ENCODE measurements around the gene SOHLH1. TPM values are rescaled to one million over a fixed set of nuclear protein-coding genes. Genes with fewer than 3 reads are reported as not detected.

The SOHLH1 gene
- total and polyA plus RNA-seq, 7 donors = not detected

DNA sequence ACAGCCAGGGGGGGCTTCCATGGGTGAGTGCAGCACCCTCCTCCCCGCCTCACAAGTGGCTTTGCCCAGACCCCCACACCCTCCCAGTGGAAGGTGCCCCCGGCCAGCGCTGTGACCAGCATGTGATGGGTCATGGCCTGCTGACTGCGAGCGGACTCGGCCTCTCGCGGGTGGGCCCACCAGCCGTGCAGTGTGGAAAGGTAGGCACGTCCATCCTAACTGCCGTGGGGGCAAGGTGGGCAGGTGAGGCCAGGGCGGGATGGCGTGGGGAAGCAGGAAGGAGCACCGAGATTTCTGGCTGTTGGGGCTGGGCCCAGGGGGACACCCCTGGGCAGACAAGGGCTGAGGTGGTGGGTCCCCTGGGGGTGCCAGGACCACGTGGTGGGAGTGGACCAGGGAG is 12.1 kb downstream of the SOHLH1 start:
- Histone ChIP-seq H3K27me3 (peaks cover 0 to 52% (median 3%) of the 10 kb centered on the region in 3 donors), H3K27ac (no peak overlapping the region), H3K9me3 (no peaks in the 10 kb centered on the region), H3K36me3 (no peaks in the 10 kb centered on the region), H3K4me1 (no peaks in the 10 kb centered on the region), H3K4me3 (no peak overlapping the region)
- DNase-seq = no peak
- intact Hi-C loops (cut with DNase I) = no loop called here
- no peak for TF ChIP-seq POLR2AphosphoS5 (IDR thresholded peaks at IDR 0.05)
- TF ChIP-seq CTCF (IDR thresholded peaks at IDR 0.05) = no peak
- TF ChIP-seq POLR2A (IDR thresholded peaks at IDR 0.05) = no peak
- no peak for TF ChIP-seq EP300 (IDR thresholded peaks at IDR 0.05)
- 81 to 90% methylated on average over 15 of the region's 15 CpGs for WGBS, 2 donors

- H3K4me1 ChIP-seq = no peaks in the 10 kb centered on the region
Measured at GRCh38 chr9:135684691-135685090, 14.6 kb downstream of the SOHLH1 start.

DNA sequence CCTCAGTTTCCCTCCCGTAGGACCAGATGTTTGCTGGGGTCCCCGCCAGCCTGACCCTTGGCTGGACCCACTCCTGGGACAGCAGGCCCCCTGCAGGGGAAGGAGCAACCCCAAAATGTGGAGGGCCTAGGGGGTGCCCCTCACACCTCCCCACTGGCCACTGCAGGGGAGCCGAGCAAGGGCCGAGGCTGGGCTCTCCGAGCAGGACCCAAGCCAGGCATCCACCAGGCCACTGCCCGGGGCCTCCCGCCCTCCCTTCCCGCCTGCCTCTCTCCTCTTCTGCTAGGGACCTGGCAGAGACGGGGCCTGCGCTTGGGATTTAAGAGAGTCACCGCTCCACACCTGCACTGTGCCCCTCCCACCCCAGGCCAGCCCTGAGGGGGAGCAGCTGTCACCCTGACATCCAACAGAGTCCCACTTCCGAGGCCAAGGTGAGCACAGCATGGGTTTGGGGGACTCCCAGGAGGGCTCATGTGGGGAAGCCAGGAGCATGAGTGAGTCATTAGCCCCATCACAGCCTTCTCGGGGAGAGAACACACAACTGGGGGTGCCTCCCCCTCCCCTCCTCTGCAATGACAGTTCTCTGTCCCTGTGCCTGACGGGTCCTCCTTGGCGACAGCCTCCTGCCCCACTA is 15.8 kb downstream of the SOHLH1 start:
- H3K4me3 ChIP-seq = no peak overlapping the region
- H3K27me3 ChIP-seq = peaks cover 0 to 44% (median 0%) of the 10 kb centered on the region in 3 donors
- no peak overlapping the region for H3K27ac ChIP-seq
- no peaks in the 10 kb centered on the region for H3K4me1 ChIP-seq
- WGBS, 2 donors = 75 to 76% methylated on average over 15 of the region's 15 CpGs
- H3K36me3 ChIP-seq = no peaks in the 10 kb centered on the region
- no peaks in the 10 kb centered on the region for H3K9me3 ChIP-seq
- DNase-seq = no peak
- no peak for TF ChIP-seq POLR2A (IDR thresholded peaks at IDR 0.05)
- no peak for TF ChIP-seq POLR2AphosphoS5 (IDR thresholded peaks at IDR 0.05)
- no peak for TF ChIP-seq CTCF (IDR thresholded peaks at IDR 0.05)
- no peak for TF ChIP-seq EP300 (IDR thresholded peaks at IDR 0.05)
- intact Hi-C loops (cut with DNase I) = no loop called here

More at GRCh38 chr9:135684691-135685090, 14.6 kb downstream of the SOHLH1 start:
- no peak overlapping the region for H3K27ac ChIP-seq
- peaks cover 0 to 44% (median 0%) of the 10 kb centered on the region in 3 donors for H3K27me3 ChIP-seq
- no peaks in the 10 kb centered on the region for H3K9me3 ChIP-seq
- WGBS, 2 donors = 68 to 76% methylated on average over 17 of the region's 17 CpGs
- intact Hi-C loops (cut with DNase I) = no loop called here
- no peak for DNase-seq
- no peak overlapping the region for H3K4me3 ChIP-seq
- no peaks in the 10 kb centered on the region for H3K36me3 ChIP-seq
- no peak for TF ChIP-seq EP300 (IDR thresholded peaks at IDR 0.05)

DNA sequence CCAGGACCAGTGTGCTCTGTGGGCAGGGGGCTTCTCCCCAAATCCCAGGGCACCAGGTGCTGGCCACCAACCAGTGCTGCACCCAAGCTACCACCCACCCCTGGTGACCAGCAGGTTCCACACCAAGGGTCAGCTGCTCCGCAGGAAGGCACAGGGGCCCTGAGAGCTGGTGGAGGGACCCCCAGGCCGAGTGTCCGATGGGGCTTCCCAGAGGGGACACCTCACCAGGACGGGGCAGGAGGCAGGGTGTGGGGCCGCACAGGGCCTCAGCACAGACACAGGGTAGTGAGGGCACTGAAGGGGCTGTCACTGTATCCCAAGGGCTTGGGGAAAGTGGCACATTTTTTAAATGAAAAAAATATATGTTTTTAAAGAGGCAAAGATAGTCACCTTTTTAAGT is 18.1 kb downstream of the SOHLH1 start:
- Histone ChIP-seq H3K27me3 (peaks cover 0 to 31% (median 0%) of the 10 kb centered on the region in 3 donors), H3K4me3 (no peak overlapping the region), H3K9me3 (no peaks in the 10 kb centered on the region), H3K27ac (no peak overlapping the region), H3K36me3 (no peaks in the 10 kb centered on the region), H3K4me1 (no peaks in the 10 kb centered on the region)
- DNase-seq = no peak
- TF ChIP-seq EP300 (IDR thresholded peaks at IDR 0.05) = no peak
- no peak for TF ChIP-seq CTCF (IDR thresholded peaks at IDR 0.05)
- no peak for TF ChIP-seq POLR2AphosphoS5 (IDR thresholded peaks at IDR 0.05)
- TF ChIP-seq POLR2A (IDR thresholded peaks at IDR 0.05) = no peak
- intact Hi-C loops (cut with DNase I) = no loop called here
- WGBS, 2 donors = 79 to 86% methylated on average over 5 of the region's 5 CpGs

DNA sequence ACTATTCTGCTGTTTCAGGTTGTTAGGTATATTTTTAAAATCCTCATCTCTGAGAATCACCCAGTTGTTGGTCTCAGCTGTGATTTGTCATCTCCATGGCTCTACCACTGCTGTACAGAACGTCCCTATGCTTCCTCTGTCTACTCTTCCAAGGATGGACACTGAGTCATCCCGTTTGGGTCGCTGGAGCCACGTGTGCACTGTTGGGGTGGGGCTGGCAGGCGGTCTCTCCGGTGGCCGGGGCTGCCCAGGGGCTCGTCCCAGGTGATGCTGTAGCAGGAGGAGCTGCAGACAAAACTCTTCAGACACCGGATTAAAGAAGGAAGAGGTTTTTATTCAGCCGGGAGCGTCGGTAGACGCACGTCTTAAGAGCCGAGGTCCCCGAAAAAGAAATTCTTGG is 19.2 kb downstream of the SOHLH1 start:
- WGBS, 2 donors = 72 to 78% methylated on average over 16 of the region's 16 CpGs
- TF ChIP-seq EP300 (IDR thresholded peaks at IDR 0.05) (no peak), POLR2A (IDR thresholded peaks at IDR 0.05) (no peak), CTCF (IDR thresholded peaks at IDR 0.05) (no peak), POLR2AphosphoS5 (IDR thresholded peaks at IDR 0.05) (no peak)
- Histone ChIP-seq H3K27me3 (peaks cover 0 to 25% (median 0%) of the 10 kb centered on the region in 3 donors), H3K4me1 (no peaks in the 10 kb centered on the region), H3K36me3 (no peaks in the 10 kb centered on the region), H3K4me3 (no peak overlapping the region), H3K27ac (no peak overlapping the region), H3K9me3 (no peaks in the 10 kb centered on the region)
- intact Hi-C loops (cut with DNase I) = no loop called here
- DNase-seq = no peak

Measured in sigmoid colon (tissue), 7 donors.